GM19099 (cell line): ENCODE results near the gene BPTF.

Experiments used
- POLR2A ChIP-seq: IDR thresholded peaks from 3 replicates; pipeline ENCODE4 v1.6.1; 2011; ENCODE audit warnings: low read depth; ENCODE audit not compliant: insufficient read length; ENCODE audit errors: extremely low read depth

BPTF gene

DNA sequence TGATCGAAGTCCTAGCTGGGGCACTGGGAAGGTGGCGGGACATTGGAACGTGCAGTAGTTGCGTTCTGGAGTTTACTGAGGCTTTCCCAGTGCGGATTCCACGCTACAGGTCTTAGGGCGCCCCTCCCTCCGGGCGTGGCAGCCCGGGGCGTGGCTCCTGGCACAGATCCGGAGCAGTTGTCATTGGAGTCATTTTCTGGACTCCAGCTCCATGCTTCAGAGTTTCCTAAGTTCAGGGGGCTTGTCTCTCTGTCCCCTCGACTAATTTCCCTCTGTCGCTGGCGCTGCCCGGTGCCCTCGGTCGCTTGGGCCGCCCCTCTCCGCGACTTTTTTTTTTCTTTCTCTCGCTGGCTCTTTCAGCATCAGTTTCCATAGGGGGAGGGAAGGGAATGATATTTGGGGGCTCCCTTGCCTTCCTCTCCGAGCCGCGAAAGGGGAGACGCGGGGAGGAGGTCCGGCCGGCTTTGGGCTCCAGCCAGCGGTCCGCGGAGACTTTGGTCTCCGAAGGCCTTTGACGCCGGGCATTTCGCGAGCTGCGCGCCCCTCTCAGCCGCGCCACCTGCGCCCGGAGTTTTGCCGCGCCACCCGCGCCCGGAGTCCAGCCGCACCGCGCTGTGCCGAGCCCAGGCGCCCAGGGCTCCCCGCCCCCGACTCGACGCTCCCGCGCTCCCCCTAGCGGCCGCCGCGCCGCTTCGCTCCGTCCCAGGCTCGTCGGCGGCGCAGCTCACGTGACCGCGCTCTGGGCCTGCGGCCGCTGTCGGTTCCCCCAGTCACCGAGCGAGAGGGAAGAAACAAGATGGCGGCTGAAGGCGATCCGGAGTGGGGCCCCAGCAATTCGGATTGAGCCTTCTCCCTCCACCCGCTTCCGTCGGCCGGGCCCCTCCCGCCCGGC lies at the start of gene BPTF:
Gene BPTF, plus strand, starts transcription at position 769 of the 892 bp plus-strand sequence. CDS start 222 bp downstream, outside the sequence.
- peak; percentile 83 for TF ChIP-seq POLR2A

DNA sequence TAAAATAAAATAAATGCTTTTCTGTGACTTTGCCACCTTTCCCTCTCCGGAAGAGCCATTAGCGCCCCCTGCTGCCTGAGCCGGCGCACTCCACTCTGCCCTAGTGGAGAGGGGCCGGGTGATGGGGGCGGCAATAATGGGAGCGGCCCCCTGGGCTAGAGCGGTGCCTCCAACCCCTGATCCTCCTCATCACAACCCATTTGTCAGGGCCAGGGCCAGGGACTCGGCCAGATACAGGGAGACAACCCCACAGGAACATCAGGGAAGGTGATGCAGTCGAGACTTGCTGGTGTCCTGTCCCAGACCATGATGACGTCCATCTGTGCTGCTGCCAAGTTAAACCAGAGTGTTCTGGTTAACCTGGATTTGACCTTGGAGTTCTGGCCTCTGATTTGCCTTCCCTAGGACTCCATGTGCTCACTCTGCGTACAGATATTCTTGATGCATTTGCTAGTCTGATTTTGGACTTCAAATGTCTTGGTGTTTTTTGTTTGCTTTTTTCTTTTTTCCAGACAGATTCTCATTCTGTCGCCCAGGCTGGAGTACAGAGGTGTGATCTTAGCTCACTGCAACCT lies 46.1 kb upstream of the BPTF start:
- no peak for TF ChIP-seq POLR2A

DNA sequence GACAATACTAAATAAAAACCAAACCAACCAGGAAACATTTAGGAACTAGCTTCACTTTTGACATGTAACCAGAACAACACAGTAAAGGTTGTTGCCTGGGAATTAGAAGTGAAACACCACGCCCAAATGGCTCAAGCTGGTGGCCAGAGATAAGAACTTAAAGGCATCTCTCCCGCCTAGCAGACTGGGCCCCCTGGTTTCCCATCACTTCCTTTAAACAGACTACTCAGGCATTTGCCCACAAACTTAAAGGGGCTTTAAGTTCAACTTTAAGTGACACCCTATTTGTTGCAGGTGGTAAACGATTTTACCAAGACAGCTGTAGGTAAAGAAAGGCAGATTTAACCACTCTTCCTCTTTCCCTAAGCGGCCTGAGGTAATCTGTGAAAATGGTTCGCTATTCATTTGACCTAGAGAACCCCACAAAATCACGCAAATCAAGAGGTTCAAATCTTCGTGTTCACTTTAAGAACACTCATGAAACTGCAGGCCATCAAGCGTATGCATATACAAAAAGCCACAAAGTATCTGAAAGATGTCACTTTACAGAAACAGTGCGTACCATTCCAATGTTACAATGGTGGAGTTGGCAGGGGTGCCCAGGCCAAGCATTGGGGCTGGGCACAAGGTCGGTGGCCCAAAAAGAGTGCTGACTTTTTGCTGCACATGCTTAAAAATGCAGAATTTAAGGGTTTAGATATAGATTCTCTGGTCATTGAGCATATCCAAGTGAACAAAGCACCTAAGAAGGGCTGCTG lies 40.8 kb upstream of the BPTF start:
- TF ChIP-seq POLR2A = no peak

GRCh38 chr17:67785122-67785477 lies 40.2 kb upstream of the BPTF start:
- TF ChIP-seq POLR2A = no peak

- no peak for TF ChIP-seq POLR2A
Measured at GRCh38 chr17:67785504-67785903, 39.8 kb upstream of the BPTF start.

DNA sequence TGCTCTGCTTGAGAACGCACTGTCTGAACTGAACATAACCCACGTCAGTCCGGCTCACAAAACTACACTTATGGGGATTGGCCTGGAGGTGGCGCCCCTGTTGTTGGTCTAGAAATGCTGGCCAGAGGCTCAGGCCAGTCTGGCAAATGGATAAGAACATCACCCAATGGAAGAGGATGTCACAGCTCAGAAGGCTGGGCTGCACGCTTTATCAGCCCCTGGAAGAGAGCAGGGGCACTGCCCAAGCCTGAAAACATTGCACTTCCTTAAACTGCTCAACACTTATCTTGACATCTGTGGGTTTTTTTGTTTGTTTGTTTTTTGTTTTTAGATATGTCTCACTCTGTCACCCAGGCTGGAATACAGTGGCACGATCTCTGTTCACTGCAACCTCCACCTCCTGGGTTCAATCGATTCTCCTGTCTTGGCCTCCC lies 24.8 kb upstream of the BPTF start:
- no peak for TF ChIP-seq POLR2A

GRCh38 chr17:67801626-67802175 lies 23.6 kb upstream of the BPTF start:
- no peak for TF ChIP-seq POLR2A

GRCh38 chr17:67810464-67810863 lies 14.8 kb upstream of the BPTF start:
- TF ChIP-seq POLR2A = no peak

GRCh38 chr17:67813803-67814180 lies 11.5 kb upstream of the BPTF start:
- no peak for TF ChIP-seq POLR2A

GRCh38 chr17:67818110-67819002 lies 6.9 kb upstream of the BPTF start:
- no peak for TF ChIP-seq POLR2A

DNA sequence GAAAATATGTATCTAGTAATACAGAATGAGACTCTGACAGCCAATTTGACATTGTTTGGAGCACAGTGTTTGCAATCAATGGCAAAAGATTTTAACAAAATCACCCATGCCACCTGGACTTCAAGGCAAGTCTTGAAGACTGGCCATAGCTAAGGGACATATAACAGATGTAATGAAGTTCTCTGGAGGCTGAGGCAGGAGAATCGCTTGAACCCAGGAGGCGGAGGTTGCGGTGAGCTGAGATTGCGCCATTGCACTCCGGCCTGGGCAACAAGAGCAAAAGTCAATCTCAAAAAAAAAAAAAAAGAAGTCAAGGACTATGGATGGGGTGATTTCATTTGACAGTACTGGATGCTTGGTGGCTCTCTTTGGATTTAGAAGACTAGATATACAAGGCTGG lies 5.6 kb upstream of the BPTF start:
- no peak for TF ChIP-seq POLR2A

DNA sequence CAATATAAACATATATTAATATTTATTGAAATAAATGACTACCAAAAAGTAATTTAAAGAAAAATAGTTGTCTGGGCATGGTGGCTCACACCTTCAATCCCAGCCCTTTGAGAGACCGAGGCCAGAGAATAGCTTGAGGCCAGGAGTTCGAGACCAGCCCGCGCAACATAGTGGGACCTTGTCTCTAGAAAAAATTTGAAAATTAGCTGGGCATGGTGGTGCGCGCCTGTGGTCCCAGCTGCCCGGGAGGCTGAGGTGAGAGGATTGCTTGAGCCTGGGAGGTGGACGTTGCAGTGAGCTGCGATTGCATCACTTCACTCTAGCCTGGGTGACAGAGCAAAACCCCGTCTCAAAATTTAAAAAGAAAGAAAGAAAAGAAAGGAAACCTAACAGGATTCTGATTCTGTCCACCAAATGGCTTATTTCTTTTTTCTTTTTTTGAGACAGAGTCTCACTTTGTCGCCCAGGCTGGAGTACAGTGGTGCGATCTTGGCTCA lies 3.4 kb upstream of the BPTF start:
- no peak for TF ChIP-seq POLR2A

GRCh38 chr17:67829331-67829730 lies 4.0 kb downstream of the BPTF start:
- no peak for TF ChIP-seq POLR2A

GRCh38 chr17:67830440-67830839 lies 5.1 kb downstream of the BPTF start:
- no peak for TF ChIP-seq POLR2A
